KMS-11 (cell line): ENCODE results near the gene RC3H2.
"Not testable (repeated sequence)": the region's sequence is repeated elsewhere in the genome, so short reads cannot be mapped to it uniquely, and the experiment has no call there.

ENCODE experiments used
- H2AFZ ChIP-seq: fragments of 200-600 bp; sonication (generic); 2 replicates; pipeline ENCODE4 v1.6.1; 2016; ENCODE audit warnings: antibody characterized with exemption, mixed run types, low read depth
- H3K27ac ChIP-seq: fragments of 200-600 bp; sonication (generic); 2 replicates; pipeline ENCODE4 v1.6.1; 2016; ENCODE audit warnings: mild to moderate bottlenecking, mixed run types
- H3K27me3 ChIP-seq: fragments of 200-600 bp; sonication (generic); 2 replicates; pipeline ENCODE4 v1.6.1; 2017; ENCODE audit warnings: mild to moderate bottlenecking, low read depth, mixed run types, moderate library complexity; ENCODE audit not compliant: insufficient read depth
- H3K36me3 ChIP-seq: fragments of 200-600 bp; sonication (generic); 2 replicates; pipeline ENCODE4 v1.6.1; 2017; ENCODE audit warnings: mild to moderate bottlenecking, mixed run types; ENCODE audit not compliant: insufficient read depth
- H3K4me1 ChIP-seq: fragments of 200-600 bp; sonication (generic); 2 replicates; pipeline ENCODE4 v1.6.1; 2016; ENCODE audit warnings: mild to moderate bottlenecking, low read depth, mixed run types; ENCODE audit not compliant: poor library complexity, severe bottlenecking
- H3K4me2 ChIP-seq: fragments of 200-600 bp; sonication (generic); 2 replicates; pipeline ENCODE4 v1.7.0; 2016; ENCODE audit warnings: mild to moderate bottlenecking, mixed run types
- H3K4me3 ChIP-seq: fragments of 200-600 bp; sonication (generic); IDR thresholded peaks from 2 replicates; pipeline ENCODE4 v1.6.1; 2017; ENCODE audit warnings: low read depth, low read length, mixed read lengths; ENCODE audit not compliant: insufficient read depth
- H3K79me2 ChIP-seq: fragments of 200-600 bp; sonication (generic); 2 replicates; pipeline ENCODE4 v1.6.1; 2016; ENCODE audit warnings: low read depth, mixed run types; ENCODE audit not compliant: insufficient read depth
- H3K9ac ChIP-seq: fragments of 200-600 bp; sonication (generic); 2 replicates; pipeline ENCODE4 v1.6.1; 2016; ENCODE audit warnings: mild to moderate bottlenecking, mixed run types
- H4K20me1 ChIP-seq: fragments of 200-600 bp; sonication (generic); 2 replicates; pipeline ENCODE4 v1.6.1; 2016; ENCODE audit warnings: mild to moderate bottlenecking, mixed run types; ENCODE audit not compliant: insufficient read depth
- CTCF ChIP-seq: fragments of 200-600 bp; sonication (generic); conservative IDR thresholded peaks from 2 replicates; pipeline ENCODE4 v1.6.1; 2017; ENCODE audit warnings: low read depth, mild to moderate bottlenecking, antibody characterized with exemption, low read length, moderate library complexity, mixed read lengths

Gene RC3H2

GRCh38 chr9:122815544-122815943 lies 89.6 kb downstream of the RC3H2 start:
- no peaks in the 10 kb centered on the region for H3K27me3 ChIP-seq
- H3K27ac ChIP-seq, result no peak overlapping the region
- H4K20me1 ChIP-seq, result no peaks in the 10 kb centered on the region
- no peak overlapping the region for H3K4me3 ChIP-seq
- TF ChIP-seq CTCF, result no peak
- H3K4me2 ChIP-seq, result no peak overlapping the region
- no peaks in the 10 kb centered on the region for H3K79me2 ChIP-seq
- no peaks in the 10 kb centered on the region for H3K4me1 ChIP-seq
- no peak overlapping the region for H3K9ac ChIP-seq
- no peak overlapping the region for H2AFZ ChIP-seq
- no peaks in the 10 kb centered on the region for H3K36me3 ChIP-seq

DNA sequence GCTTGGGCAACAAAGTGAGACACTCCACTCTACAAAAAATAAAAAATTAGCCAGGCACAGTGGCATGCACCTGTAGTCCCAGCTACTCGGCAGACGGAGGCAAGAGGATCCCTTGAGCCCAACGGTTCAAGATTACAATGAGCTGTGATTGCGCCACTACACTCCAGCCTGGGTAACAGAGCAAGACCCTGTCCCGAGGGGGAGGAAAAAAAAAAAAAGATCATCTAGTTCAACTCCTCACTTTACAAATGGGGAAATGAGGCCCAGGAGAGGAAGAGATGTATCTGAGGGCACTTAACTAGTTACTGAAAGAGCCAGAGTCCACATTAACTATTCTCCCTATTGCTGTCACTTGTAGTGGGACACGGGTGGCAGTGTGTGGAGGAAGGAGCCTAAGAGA lies 90.6 kb downstream of the RC3H2 start:
- H3K4me2 ChIP-seq, result no peak overlapping the region
- no peak overlapping the region for H2AFZ ChIP-seq
- no peaks in the 10 kb centered on the region for H3K27me3 ChIP-seq
- no peaks in the 10 kb centered on the region for H4K20me1 ChIP-seq
- no peaks in the 10 kb centered on the region for H3K79me2 ChIP-seq
- no peaks in the 10 kb centered on the region for H3K4me1 ChIP-seq
- no peak overlapping the region for H3K9ac ChIP-seq
- TF ChIP-seq CTCF, result no peak
- no peak overlapping the region for H3K4me3 ChIP-seq
- no peak overlapping the region for H3K27ac ChIP-seq
- no peaks in the 10 kb centered on the region for H3K36me3 ChIP-seq

- Histone ChIP-seq H3K4me2 (no peak overlapping the region), H4K20me1 (no peaks in the 10 kb centered on the region), H3K9ac (no peak overlapping the region), H3K36me3 (no peaks in the 10 kb centered on the region), H3K27me3 (no peaks in the 10 kb centered on the region), H3K27ac (no peak overlapping the region), H3K79me2 (no peaks in the 10 kb centered on the region), H3K4me1 (no peaks in the 10 kb centered on the region), H2AFZ (no peak overlapping the region), H3K4me3 (no peak overlapping the region)
- TF ChIP-seq CTCF, result no peak
Observed at GRCh38 chr9:122812736-122813135, 92.4 kb downstream of the RC3H2 start.

DNA sequence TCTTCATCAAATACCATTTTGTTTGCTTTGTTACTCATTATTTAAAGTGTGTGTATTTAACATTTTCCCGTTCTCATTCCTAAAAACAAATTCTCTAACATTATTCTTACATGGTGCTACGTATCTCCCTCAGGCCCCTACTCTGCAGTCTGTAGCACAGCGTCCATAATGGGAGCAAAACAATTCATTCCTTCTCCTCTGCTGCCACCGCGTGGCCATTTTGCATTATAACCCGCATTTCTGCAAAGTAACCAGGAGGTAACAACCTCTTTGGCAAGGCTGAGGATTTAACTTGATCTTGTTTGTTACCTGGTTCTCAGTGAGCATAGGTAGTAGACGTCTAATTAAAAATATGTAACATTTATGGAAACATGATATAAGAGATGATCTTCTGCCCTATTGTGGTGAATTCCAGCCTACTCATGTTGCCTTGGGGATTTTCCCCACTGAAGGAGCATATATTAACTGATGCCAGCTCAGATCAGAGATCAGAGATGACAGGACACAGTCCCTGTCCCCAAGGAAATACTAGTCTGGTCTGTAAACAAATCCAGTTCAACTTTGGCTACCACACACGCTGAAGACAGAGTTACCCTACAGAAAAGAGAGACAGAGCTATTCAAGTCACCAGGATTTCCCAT lies 94.7 kb downstream of the RC3H2 start:
- no peak overlapping the region for H3K4me2 ChIP-seq
- no peaks in the 10 kb centered on the region for H3K36me3 ChIP-seq
- no peak overlapping the region for H2AFZ ChIP-seq
- no peak overlapping the region for H3K9ac ChIP-seq
- no peaks in the 10 kb centered on the region for H3K27me3 ChIP-seq
- no peaks in the 10 kb centered on the region for H3K4me1 ChIP-seq
- no peak overlapping the region for H3K4me3 ChIP-seq
- no peak overlapping the region for H3K27ac ChIP-seq
- peak; percentile 97 for TF ChIP-seq CTCF
- no peaks in the 10 kb centered on the region for H3K79me2 ChIP-seq
- no peaks in the 10 kb centered on the region for H4K20me1 ChIP-seq

DNA sequence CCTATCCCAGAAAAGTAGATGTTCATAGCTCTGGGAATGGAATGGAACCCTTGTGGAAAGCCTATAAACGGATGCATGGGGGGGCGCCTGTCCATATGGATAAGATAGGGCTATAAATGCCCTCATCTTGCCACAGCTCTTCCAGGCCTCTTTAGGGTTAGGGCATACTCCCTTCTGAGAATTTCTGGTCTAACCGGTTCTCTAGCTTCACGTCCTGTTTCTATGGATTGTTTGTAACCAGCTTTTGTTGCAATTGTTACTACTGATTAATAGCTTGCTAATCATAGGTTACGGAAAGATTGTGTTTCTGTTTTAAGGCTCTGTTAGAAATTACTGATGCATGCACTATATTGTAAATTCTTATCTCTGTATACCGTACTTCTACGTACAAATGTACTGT lies 95.9 kb downstream of the RC3H2 start:
- H3K27ac ChIP-seq, H3K9ac ChIP-seq, H4K20me1 ChIP-seq, H3K79me2 ChIP-seq, H3K4me2 ChIP-seq, H3K4me1 ChIP-seq, H3K4me3 ChIP-seq, H3K27me3 ChIP-seq, H3K36me3 ChIP-seq, H2AFZ ChIP-seq: not testable (repeated sequence)
